HG02852 (cell line): Measurements from ENCODE around the gene PXT1.
A peak's percentile ranks its signal among the peaks of the same experiment; 100 is the strongest.

ENCODE experiments used
- ATAC-seq: cut with Tn5 transposase; IDR thresholded peaks from one replicate; pipeline ENCODE4 v1.9.1; 2021; ENCODE audit warnings: mild to moderate bottlenecking, moderate library complexity; ENCODE audit not compliant: unreplicated experiment

Gene PXT1

GRCh38 chr6:36349240-36349639 is 93.4 kb downstream of the PXT1 start:
- ATAC-seq = no peak

- no peak for ATAC-seq
These were observed 95.0 kb downstream of the PXT1 start for GRCh38 chr6:36347621-36348020.

DNA sequence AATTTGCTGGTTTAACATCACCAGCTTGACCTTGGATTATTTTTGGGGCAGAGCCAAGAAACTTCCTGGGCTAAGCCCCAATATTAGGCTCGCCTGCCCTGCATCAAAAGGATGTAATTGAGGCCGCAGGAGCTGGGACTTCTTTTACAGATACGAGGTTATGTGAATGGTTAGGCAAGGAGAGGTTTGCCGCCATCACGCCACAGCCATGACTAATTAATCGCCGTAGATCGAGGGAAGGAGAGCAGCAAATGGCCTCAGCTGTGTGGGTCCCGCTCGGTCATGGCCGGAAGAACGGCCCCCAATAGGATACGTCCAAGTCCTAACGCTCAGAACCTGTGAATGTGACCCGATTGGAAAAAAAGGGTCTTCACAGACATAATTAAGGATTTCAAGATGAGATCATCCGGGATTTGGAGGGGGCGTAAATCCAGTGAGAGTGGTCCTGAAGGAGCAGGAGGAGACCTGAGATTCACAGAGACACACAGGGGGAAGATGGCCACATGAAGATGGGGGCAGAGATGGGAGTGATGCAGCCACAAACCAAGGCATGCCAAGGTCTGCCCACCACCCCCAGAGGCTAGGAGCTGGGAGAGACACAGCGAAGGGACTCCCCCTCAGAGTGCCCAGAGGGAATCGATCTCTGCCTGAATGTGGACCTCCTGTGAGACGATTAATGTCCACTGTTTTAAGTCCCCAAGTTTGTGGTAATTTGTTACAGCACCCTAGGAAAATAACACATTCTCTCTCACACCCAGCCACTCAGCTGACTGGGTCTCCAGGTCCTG is 96.0 kb downstream of the PXT1 start:
- ATAC-seq = no peak

GRCh38 chr6:36345681-36346466 is 96.8 kb downstream of the PXT1 start:
- ATAC-seq = no peak

GRCh38 chr6:36343109-36343680 is 99.5 kb downstream of the PXT1 start:
- no peak for ATAC-seq

DNA sequence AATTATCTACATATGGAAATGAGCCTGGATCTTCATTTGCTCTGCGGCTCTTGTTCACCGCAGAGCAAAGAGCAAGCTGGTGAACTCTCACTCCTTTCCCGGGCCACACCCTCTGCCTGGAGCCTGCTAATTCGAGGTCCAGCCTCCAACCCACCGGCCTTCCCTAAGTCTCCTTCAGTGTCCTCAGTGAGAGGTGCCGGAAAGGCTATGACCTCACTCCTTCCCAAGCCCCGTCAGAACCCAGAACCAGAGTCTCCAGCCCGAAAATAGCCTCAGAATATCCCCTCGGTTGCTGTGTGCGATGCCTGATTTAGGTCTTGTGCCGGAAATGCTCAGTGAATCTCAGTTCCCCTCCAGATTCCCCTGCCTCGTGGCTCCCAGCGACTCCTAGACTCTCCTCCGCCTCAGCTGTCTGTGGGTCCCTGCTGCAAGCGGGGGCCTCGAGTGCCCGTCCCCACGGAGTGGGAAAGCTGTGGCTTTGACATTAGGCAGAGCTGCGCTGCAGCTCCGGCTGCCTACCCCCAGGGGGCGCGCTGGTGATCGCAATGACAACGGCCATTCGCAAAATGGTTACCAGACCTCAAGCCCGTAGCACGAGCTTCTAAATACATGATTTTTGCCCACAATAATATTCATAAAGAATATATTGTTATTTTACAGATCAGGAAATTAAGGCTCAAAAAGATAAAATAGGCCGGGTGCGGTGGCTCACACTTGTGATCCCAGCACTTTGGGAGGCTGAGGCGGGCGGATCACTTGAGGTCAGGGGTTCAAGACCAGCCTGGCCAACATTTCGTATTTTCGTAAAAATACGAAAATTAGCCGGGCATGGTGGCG is 101.8 kb downstream of the PXT1 start:
- ATAC-seq = peak; percentile 47
